Loucy (cell line): ENCODE results near the gene STK25.
A peak's percentile ranks its signal among the peaks of the same experiment; 100 is the strongest.

Source experiments
- H2AFZ ChIP-seq: fragments of 200-600 bp; sonication (generic); 2 replicates; pipeline ENCODE4 v1.6.0; 2016; ENCODE audit warnings: antibody characterized with exemption, mild to moderate bottlenecking, low read length, moderate library complexity
- H3F3A ChIP-seq: fragments of 200-600 bp; 2 replicates; pipeline ENCODE4 v1.6.0; 2016; ENCODE audit warnings: antibody characterized with exemption, low read depth, mild to moderate bottlenecking
- H3K27me3 ChIP-seq: fragments of 200-600 bp; sonication (generic); 2 replicates; pipeline ENCODE4 v1.6.1; 2014; ENCODE audit warnings: low read length, mild to moderate bottlenecking; ENCODE audit not compliant: insufficient read depth, poor library complexity, severe bottlenecking
- H3K36me3 ChIP-seq: fragments of 200-600 bp; sonication (generic); 2 replicates; pipeline ENCODE4 v1.6.1; 2016; ENCODE audit warnings: low read length; ENCODE audit not compliant: insufficient read depth
- H3K4me1 ChIP-seq: fragments of 200-600 bp; sonication (generic); 2 replicates; pipeline ENCODE4 v1.5.1; 2014; ENCODE audit warnings: low read length, mild to moderate bottlenecking; ENCODE audit not compliant: insufficient read depth, poor library complexity, severe bottlenecking
- H3K4me2 ChIP-seq: fragments of 200-600 bp; sonication (generic); 2 replicates; pipeline ENCODE4 v1.6.0; 2014; ENCODE audit warnings: antibody characterized with exemption, low read length, low read depth, mild to moderate bottlenecking; ENCODE audit not compliant: poor library complexity, severe bottlenecking
- H3K4me3 ChIP-seq: fragments of 200-600 bp; sonication (generic); 2 replicates; pipeline ENCODE4 v1.5.1; 2014; ENCODE audit warnings: low read length, mild to moderate bottlenecking, mixed read lengths; ENCODE audit not compliant: poor library complexity, severe bottlenecking
- H3K79me2 ChIP-seq: fragments of 200-600 bp; sonication (generic); 2 replicates; pipeline ENCODE4 v1.6.1; 2014; ENCODE audit warnings: low read length; ENCODE audit not compliant: insufficient read depth
- H3K9ac ChIP-seq: fragments of 200-600 bp; sonication (generic); 2 replicates; pipeline ENCODE4 v1.6.0; 2014; ENCODE audit warnings: mild to moderate bottlenecking, low read depth, low read length, moderate library complexity; ENCODE audit not compliant: poor library complexity, severe bottlenecking
- H3K9me2 ChIP-seq: fragments of 200-600 bp; sonication (generic); replicated peaks from 2 replicates; pipeline ENCODE4 v1.6.1; 2016; ENCODE audit warnings: low read depth, low read length, mixed read lengths
- H3K9me3 ChIP-seq: fragments of 200-600 bp; sonication (generic); 2 replicates; pipeline ENCODE4 v1.6.1; 2014; ENCODE audit warnings: mild to moderate bottlenecking, antibody characterized with exemption, low read length, low read depth; ENCODE audit not compliant: insufficient read depth
- H4K20me1 ChIP-seq: fragments of 200-600 bp; sonication (generic); 2 replicates; pipeline ENCODE4 v1.6.0; 2014; ENCODE audit warnings: antibody characterized with exemption, low read length, mild to moderate bottlenecking; ENCODE audit not compliant: insufficient read depth, poor library complexity, severe bottlenecking
- CTCF ChIP-seq: fragments of 200-600 bp; sonication (generic); conservative IDR thresholded peaks from 2 replicates; pipeline ENCODE4 v1.5.1; 2014; ENCODE audit warnings: mild to moderate bottlenecking, antibody characterized with exemption, low read length
- EZH2phosphoT487 ChIP-seq: fragments of 200-600 bp; IDR thresholded peaks from 2 replicates; pipeline ENCODE4 v1.6.1; 2018; ENCODE audit warnings: antibody characterized with exemption, mild to moderate bottlenecking, moderate library complexity, borderline replicate concordance

Gene STK25

DNA sequence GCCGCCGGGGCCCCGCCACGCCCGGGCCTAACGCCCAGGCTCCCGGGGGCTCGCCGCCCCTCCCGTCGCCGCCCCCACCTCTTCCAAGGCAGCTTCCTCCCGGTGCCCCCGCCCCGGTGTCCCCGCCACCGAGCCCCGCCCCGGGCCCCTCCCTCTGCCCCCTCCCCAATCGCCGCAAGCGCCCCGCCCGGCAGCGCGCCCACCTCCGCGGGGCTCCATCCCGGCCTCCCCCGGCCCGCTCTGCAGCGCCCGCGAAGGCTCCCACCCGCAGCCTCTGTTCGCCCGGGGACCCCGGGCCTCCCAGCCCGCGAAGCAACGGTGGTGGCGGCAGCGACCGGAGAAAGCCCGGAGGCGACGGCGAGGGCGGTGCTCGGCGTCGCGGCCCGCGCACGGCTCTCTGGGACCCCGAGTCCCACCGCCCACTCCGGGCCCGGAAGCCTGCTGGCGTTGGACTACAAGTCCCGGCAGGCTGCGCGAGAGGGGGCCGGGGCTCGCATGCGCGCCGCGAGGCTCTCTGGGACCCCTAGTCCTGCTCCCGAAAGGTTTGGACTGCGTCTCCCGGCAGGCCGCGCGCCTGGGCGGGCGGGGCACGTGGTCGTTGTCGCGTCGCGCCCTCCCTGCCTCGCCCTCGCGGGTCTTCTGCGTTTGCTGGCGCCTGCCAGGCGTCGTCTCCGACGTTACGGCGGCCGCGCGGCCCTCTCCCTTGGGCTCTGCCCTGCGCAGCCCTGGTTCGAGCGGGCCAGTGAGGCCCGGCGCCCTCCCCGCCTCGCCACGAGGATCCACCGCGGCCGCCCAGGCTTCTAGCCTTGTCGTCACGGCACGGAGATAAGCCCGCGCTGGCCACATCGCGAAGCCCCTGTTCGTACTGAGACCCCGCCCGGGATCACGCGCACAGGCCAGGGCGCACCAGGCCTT is at the start of gene STK25:
TSS of gene STK25 (minus strand) at position 345 of the 915 bp plus-strand sequence. CDS start 549 bp downstream, outside the sequence.
- Histone ChIP-seq H3K4me2 (peak within 1 kb of the TSS; percentile 93), H3F3A (no peaks in the 10 kb centered on the region), H3K9ac (peak within 1 kb of the TSS; percentile 77), H3K9me2 (no peaks in the 10 kb centered on the region), H3K36me3 (no peaks in the 10 kb centered on the region), H3K27me3 (no peaks in the 10 kb centered on the region), H3K4me1 (peaks cover 28% of the 10 kb centered on the region), H3K4me3 (peak within 1 kb of the TSS; percentile 85), H2AFZ (peak within 1 kb of the TSS; percentile 95), H4K20me1 (peaks cover 19% of the 10 kb centered on the region), H3K79me2 (peaks cover 41% of the 10 kb centered on the region), H3K9me3 (no peaks in the 10 kb centered on the region)
- TF ChIP-seq EZH2phosphoT487 (no peak), CTCF (no peak)

DNA sequence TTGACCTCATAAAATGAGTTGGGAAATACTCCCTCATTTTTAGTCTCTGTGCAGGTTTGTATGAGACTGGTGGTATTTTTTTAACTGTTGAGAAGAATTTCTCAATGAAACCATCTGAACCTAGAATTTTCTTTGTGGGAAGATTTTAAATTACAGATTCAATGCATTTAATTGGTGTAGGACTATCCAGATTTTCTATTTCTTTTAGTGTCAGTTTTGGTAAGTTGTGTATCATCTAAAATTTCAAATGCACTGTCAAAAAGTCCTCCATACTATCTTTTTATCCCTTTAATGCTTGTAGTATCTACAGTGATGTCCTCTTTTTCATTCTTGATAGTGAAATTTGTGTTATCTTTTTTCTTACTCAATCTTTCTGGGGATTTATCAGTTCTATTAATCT is 48.4 kb upstream of the STK25 start:
- H3K4me1 ChIP-seq = peaks cover 6% of the 10 kb centered on the region
- no peaks in the 10 kb centered on the region for H4K20me1 ChIP-seq
- H3K9me2 ChIP-seq = no peaks in the 10 kb centered on the region
- H2AFZ ChIP-seq = no peak overlapping the region
- no peak overlapping the region for H3K4me2 ChIP-seq
- H3K79me2 ChIP-seq = no peaks in the 10 kb centered on the region
- no peak overlapping the region for H3K9ac ChIP-seq
- H3K27me3 ChIP-seq = no peaks in the 10 kb centered on the region
- no peaks in the 10 kb centered on the region for H3F3A ChIP-seq
- TF ChIP-seq EZH2phosphoT487 (no peak), CTCF (no peak)
- peaks cover 6% of the 10 kb centered on the region; the same call in 1 of the 2 replicates for H3K9me3 ChIP-seq
- no peaks in the 10 kb centered on the region for H3K36me3 ChIP-seq
- no peak overlapping the region for H3K4me3 ChIP-seq

- no peak overlapping the region for H3K4me3 ChIP-seq
- no peak overlapping the region for H3K9ac ChIP-seq
- H3K36me3 ChIP-seq = no peaks in the 10 kb centered on the region
- TF ChIP-seq CTCF (no peak), EZH2phosphoT487 (no peak)
- H3K9me3 ChIP-seq = peaks cover 6% of the 10 kb centered on the region; the same call in 1 of the 2 replicates
- no peaks in the 10 kb centered on the region for H3F3A ChIP-seq
- H3K4me2 ChIP-seq = peak overlapping the region; percentile 33
- no peaks in the 10 kb centered on the region for H3K9me2 ChIP-seq
- H2AFZ ChIP-seq = peak overlapping the region; percentile 81
- no peaks in the 10 kb centered on the region for H3K79me2 ChIP-seq
- H3K27me3 ChIP-seq = no peaks in the 10 kb centered on the region
- H4K20me1 ChIP-seq = no peaks in the 10 kb centered on the region
- H3K4me1 ChIP-seq = peaks cover 6% of the 10 kb centered on the region
Observed at GRCh38 chr2:241555711-241556110, 47.3 kb upstream of the STK25 start.
